SIG-M5 (cell line): Measurements from ENCODE around the gene SMARCB1.

Experiments used
- DNase-seq: peaks from one replicate; lab custom pipeline; 2025; lab: John Stamatoyannopoulos, UW

Gene SMARCB1

GRCh38 chr22:23762842-23763578 is 23.8 kb upstream of the SMARCB1 start, which contains the start of gene C22orf15:
C22orf15 (plus strand) TSS chr22:23762990; CDS start chr22:23763307, 317 bp downstream.
- DNase-seq: no peak

- no peak for DNase-seq
Observed at GRCh38 chr22:23763579-23763945, 23.2 kb upstream of the SMARCB1 start.

DNA sequence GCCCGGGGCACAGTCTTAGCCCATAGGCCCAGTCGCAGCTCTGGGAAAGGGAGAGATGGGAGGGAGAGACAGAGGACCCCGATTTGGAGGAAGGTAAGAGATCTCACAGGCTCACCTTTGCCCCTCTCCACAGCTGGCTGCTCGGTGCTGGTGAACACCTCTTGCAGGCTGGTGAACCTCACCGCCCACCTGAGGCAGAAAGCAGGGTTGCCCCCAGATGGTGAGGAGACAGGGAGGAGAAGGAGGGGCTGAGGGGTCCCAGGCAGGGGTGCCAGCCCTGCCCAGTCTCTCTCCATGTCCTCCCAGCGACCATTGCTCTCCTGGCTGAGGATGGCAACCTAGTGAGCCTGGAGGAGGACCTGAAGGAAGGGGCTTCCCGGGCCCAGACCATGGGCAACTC is 22.8 kb upstream of the SMARCB1 start:
- DNase-seq: no peak

- no peak for DNase-seq
Observed at GRCh38 chr22:23764899-23765881, 21.6 kb upstream of the SMARCB1 start.

DNA sequence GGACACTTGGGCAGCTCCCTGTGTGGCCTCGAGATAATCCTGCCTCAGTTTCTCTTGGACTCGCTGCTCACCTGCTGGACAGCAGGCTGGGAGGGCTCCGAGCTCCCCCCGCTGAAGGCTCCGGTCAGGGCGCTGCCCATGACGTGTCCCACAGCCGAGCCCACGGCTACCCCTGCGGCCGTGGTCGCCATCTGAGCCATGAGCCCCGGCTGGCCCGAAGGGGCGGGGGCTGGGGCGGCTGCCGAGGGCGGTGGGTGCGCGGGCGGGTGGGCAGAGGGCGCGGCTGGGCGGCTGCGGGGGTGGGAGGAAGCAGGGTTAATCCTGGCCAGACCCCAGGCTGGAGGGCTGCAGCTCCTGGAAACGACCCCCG is 19.5 kb upstream of the SMARCB1 start:
- no peak for DNase-seq

GRCh38 chr22:23767673-23768548 is 18.9 kb upstream of the SMARCB1 start, which contains the start of gene CHCHD10:
CHCHD10 (minus strand) TSS chr22:23767972; CDS start chr22:23767874, 98 bp downstream.
- no peak for DNase-seq

GRCh38 chr22:23769321-23769965 is 17.3 kb upstream of the SMARCB1 start:
- DNase-seq: no peak

DNA sequence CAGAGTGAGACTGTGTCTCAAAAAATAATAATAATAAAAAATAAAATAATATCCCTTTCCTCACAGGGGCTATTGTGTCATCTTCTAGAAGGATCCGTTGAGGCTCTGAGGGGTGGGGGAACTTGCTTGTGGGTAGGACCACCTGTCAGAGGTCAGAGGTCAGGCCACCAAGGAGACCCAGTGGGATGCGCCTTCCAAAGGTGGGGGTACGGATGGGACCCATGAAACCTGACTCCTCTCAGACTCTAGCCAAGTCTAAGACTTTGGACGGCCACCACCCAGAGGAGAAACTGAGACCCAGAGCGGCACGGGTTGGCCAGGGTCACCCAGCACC is 14.5 kb upstream of the SMARCB1 start:
- DNase-seq: no peak

DNA sequence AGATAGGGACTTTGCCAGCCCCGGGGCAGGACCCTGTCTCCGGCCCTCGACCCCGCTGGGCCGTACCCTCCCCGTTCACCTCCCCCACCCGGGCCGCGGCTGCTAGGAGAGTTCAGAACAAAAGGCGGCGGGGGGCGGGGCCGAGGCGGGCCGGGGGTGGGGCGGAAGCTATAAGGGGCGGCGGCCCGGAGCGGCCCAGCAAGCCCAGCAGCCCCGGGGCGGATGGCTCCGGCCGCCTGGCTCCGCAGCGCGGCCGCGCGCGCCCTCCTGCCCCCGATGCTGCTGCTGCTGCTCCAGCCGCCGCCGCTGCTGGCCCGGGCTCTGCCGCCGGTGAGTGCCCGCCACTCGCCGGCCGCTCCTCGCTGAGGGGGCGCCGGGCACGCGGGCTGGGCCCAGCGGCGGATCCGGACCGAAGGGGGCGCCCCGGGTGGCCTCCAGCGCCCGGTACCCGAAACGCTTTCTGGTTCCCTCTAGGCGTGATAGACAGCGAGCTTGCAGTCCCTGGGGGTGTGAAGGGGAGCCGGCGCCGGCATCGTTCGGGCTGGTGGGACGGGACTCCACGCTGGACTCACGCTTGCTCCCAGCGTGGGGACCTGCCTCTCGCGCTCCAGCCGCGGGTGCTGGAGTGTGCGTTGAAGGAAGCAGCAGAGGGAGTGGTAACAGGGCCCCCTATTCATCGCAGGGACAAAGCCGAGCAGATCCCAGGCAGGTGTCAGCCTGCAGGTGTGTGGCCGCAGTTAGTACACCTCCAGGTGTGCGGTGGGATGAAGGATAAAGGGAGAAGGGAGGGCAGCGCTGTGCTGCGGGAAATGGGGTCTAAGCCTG is 13.9 kb upstream of the SMARCB1 start, which contains the start of gene MMP11:
MMP11 (plus strand) TSS at position 201 of the 825 bp plus-strand sequence; CDS start at position 223, 22 bp downstream.
- no peak for DNase-seq

- no peak for DNase-seq
Observed at GRCh38 chr22:23773483-23774113, 13.2 kb upstream of the SMARCB1 start.

DNA sequence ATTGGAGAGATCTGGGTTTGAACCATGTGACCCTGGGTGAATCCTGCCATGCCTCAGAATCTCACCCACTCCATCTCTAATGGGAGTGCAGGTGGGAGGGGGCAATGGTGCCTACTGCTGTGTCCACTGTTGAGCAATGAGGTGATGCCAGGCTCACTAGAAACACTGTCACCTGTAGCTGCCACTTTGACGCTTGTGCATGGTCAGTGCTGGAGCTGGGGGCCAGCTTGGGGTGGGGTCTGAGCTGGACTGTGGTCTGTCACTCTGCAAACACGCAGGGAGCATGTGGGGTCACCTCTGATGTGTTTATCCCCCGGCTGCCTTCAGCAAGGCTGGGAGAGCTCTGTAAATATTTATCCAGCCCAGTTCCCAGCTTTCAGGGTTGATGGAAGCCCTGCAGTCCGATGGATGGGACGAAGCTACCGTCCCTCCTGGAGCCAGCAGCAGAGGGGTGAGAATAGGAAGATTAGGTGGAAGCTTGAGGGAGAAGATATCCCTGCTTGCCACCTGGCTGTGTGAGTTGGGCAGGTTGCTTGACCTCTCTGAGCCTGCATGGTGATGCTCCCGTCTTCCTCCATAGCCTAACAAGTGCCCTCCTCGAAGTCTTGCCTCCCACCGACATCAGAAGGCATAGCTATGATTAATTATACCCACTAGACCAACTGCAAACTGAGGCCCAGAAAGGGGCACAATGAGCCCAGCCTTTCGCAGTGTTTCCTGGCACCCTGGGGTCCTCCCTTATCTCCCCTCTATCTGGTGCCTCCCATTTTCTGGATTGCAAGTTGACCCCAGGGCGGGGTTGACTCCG is 12.4 kb upstream of the SMARCB1 start:
- no peak for DNase-seq

DNA sequence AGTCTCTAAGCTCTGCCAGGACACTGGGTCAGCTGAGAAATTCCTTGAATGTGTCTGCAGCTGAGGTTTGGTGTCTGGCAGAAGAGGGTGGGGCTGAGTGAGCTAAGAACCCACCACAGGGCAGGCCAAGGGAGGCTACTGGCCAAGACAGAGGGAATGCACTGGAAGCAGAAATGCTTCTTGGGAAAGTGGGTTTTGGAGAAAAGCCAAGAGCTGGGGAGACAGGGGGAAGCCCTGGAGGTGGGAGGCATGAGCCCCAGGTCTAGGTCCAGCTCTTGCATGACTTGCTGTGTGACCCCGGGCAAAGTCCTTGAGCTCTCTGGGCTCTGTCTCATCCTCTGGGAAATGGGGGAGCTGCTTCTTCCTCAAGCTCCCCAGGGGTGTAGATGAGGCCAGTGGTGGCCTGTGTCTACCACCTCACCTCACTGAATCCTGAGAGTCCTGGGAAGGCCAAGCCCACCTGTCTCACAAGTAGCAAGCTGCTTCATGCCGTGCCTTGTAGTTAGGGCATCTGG is 11.8 kb upstream of the SMARCB1 start:
- DNase-seq: no peak

DNA sequence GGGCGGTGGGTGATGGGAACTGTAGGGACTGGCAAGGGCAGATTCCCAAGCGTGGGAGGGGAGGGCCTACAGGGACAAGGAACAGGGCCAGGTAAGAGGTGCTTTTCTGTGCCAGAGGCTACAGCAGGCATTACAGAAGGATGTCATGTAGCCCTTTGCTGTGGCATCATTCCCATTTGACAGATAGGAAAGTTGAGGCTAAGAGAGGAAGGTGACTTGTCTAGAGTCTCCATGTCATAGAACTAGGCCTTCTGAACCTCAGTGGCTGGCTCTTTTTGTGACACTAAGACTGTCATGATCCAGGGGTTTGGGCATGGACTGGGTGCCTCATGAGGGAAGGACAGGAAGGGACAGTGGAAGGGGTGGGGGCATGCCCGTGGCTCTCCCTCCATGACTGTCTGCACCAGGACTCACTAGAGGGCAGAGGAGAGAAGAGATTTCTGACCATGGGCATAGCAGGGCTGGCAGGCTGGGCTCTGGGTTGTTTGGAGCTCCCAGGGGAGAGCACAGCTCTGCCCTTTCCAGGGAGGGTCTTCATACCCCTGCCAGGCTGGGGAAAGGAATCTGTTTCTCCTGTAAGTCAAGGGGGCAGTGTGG is 10.9 kb upstream of the SMARCB1 start:
- no peak for DNase-seq

DNA sequence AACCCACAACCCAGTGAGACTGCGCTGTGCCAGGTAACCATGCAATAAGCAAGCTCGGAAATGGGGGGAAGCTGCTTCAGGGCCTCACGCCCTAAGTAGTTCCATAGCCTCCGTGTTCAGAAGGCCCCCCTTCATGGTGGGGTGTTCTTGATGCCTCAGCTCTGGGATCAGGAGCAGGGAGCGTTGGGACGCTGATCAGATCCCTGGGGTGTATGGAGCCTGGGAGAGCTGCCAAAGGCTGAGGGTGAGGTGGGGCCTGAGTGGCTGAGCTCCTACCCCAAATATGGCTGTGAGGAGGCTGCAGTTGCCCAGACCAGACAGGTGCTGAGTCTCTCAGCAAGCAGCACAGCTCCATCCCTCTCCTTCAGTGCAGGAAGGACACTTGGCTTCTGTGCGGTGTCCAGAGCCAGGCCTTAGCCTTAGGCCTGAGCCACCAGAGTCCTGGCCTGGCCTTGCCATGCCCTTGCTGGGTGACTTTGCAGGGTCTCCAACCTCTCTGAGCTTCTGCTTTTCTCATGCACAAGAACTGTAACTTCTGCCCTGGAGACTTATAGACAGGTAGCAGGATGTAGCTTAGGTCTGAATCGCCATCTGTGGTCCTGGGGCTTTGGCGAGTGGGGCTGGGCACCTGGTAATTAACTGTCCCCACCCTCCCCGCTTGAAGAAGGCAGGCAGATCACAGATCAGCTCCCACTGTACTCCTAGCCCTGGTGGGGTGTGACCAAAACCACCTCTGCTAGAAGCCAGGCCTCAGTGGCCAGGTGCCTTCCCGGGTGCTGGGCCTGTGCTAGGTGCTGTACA is 8.8 kb upstream of the SMARCB1 start:
- DNase-seq: no peak

- DNase-seq: no peak
Observed at GRCh38 chr22:23778577-23778900, 8.2 kb upstream of the SMARCB1 start.

DNA sequence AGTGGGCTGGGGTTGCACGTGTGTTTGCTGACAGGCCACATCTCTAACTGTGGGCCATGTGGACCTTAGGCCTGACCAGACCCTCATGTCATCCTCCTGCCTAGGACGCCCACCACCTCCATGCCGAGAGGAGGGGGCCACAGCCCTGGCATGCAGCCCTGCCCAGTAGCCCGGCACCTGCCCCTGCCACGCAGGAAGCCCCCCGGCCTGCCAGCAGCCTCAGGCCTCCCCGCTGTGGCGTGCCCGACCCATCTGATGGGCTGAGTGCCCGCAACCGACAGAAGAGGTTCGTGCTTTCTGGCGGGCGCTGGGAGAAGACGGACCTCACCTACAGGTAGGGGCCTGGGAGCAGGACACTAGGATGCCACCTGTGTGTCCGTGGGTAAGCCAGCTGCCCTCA is 7.7 kb upstream of the SMARCB1 start:
- DNase-seq: no peak

DNA sequence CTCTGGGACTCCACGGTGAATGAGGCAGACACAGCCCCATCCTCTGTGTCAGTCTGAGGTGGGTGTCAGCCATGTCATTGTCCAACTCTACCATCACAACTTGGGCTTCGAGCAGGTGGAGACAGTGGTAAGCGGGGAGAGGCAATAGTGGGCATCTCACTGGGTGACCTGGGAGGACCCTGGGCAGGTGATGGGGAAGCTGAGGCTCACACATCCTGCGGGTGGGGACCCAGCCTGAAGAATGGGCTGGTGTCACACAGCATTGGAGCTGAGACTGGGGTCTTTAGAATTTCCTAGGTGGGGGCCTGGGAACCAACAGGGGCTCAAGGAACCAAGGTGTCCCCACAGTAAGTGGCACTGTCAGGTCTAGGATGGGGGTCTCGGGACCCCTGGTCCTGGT is 7.0 kb upstream of the SMARCB1 start:
- no peak for DNase-seq
